RPMI7951 (cell line): ENCODE measurements around the gene ACSS1. TPM values are rescaled to one million over a fixed set of nuclear protein-coding genes. Genes with fewer than 3 reads are reported as not detected.

Source experiments
- DNase-seq: peaks from one replicate; pipeline ENCODE4 v3.0.0-alpha.2; 2012; ENCODE audit warnings: low read depth
- total RNA-seq: library from RNA; depleted of rRNA; stranded (reverse); fragments of >200 nt; shearing (Covaris generic); gene quantifications from 2 replicates; pipeline ENCODE4 v1.2.3, GENCODE V29; 2014

ACSS1 gene
- total RNA-seq, 1 experiment from 2014 or later: 1.6 TPM

GRCh38 chr20:25058847-25059810, 1.2 kb upstream of the ACSS1 start:
- no peak for DNase-seq

DNA sequence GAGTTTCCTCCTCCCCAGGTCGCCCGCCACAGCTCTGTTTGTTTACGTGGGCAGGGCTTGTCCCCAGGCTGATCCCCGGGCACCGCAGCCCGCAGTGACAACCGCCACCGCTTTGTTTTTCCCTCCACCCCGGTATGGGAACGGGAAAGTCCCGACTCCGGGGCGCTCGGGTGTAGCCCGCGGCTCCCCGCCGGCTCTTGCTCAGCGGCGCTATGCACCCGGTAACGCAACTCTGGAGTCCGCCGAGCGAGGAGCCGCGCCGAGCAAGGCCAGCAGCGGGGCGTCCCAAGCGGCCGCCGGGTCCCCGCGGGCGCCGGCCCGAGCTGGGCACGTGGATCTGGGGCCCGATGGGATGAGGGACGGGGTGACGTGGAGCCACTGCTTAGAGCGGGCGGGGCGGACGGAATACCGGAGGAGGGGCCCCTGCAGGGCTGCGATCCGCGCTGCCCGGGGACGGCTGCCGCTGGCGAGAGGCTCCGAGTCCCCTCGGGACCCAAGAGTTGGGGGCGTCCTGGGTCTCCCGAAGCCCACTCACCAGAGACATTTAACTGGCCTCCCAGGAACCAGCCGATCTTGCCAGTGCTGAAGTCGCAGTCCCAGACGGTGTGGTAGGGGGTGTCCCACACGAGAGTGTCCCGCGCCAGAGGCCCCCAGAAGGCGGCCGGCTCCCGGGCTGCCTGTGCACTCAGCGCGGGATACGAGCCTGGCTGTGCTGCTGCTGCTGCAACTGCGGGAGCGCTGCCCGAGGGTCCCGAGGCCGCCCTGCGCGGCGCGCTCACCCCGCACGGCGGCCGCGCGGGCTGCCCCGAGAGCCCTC, 497 bp downstream of the ACSS1 start:
- DNase-seq: peak; percentile 75

GRCh38 chr20:25056690-25057233, 1.2 kb downstream of the ACSS1 start:
- no peak for DNase-seq

DNA sequence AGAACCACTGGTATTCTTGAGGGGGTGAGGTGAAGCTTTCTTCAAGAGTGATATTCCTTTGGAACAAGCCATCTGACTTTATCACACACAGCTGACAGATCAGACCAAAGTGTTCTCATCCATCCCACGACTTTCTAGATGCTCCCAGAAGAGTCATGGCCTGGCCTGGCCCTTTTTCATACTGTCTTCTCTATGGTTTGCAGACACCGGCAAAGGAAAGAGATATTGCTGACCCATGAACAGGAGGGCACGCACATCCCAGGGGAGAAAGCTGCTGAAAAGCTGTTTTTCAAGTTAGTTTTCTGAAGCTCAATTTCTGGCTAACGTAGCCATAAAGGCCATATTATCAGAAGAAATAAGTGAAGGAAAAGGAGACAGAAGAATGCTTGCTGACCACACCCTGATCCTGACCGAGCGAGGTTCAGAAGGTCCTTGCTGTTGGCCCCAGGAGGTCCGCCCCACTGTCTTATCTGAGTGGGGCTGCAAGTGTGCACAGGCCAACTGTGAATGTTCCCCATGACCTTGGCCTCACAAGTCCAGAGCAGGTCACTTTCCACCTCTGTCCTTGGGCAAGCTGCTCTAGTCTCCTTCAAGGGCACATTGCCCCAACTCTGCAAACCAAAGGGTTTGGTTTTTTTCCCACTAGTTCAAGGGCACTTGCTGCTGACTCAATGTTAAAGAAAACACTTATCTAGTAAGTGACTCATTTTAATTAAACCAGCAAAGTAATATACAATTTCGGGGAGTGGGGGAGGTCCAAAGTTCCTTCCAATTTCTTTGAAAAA, 2.0 kb downstream of the ACSS1 start:
- DNase-seq: no peak

DNA sequence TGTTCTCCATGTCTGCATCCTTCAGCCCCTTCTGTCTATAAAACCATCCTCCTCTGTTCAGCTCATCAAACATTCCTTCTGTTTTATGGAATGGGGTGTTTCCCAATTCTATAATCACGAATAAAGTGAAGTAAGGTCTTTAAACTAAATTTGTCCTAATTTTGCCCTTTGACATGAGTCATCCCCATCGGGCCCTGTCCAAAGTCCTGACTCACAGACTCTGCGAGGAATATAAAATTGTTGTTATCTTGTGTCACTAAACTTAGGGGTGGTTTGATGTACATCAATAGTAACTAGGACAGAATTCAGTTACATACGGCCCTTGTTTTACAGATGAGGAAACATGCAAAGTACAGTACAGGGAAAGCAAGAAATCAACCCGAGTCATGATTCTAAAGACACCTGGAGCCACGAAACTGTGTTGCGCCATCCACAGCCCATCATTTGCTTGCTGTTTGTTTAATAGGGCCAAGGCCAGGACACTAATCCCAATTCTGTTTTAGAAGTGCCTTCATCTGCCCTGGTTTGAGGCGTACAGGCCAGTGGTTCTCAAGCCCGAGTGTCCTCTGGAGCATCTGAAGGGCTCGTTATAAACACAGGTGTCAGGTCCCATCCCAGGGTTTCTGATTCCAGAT, 2.8 kb downstream of the ACSS1 start:
- DNase-seq: peak; percentile 42

DNA sequence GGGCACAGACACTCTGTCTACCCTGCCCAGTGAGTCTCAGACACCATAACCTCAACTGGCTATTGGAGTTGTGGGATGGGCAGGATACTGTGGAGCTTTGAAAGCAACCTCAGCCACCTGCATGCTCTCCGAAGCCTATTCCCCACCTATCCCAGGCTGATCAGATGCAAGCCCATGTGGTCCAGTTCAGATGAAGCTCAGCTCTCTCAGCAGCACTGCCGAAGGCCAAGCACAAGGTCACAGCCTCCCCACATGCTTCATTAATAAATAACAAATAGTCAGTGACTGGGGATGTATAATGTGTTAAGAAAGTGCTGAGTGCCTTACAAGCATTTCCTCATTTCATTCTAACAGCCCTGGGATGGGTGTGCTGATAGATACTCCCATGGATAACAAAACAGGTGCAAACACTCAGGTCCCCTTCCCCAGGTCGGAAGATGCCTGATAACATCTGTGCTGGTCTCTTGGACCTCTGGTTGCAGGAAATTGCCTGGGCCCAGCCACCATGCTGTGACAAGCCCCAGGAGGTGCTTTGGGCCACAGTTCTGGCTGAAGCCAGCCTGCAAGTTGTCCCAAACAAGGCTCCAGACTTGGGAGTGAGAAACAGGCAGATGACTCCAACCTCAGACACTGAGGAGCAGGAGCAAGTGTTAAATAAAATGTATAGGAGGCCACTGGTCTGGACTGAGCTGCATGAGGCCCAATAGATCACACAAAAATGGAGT, 3.7 kb downstream of the ACSS1 start:
- no peak for DNase-seq

DNA sequence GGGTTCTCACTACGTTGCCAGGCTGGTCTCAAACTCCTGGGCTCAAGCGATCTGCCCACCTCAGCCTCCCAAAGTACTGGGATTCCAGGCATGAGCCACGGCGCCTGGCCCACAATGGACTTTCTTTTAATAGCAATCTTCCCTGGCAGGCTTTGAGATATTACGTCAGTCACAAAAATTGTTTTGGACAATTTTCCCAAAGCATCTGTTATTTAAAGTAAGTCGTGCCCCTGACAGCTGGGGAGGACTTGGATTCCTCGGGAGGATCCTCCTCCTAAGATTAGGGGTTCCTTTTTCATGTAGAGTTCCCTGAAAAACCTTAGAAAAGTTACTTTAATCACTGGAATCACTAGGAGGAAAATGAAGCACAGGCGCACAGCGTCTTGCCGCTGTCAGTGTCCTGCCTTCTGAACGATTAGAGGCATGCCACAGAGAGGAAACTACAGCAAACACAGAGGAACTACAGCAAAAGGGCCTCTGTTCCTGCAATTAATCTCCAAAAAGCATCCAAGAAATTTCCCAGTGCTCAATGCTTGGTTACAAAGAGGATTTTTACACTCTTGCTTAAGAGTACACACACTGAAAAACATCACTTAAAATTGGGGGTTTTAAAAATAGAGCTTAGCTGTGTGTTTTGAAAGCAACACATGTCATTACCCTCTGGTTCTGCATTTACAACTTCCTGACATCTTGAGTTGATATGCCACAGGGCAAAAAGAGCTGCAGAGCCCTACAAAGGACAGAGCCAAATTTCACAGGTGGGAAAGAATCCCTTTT, 4.5 kb downstream of the ACSS1 start:
- DNase-seq: peak; percentile 35

DNA sequence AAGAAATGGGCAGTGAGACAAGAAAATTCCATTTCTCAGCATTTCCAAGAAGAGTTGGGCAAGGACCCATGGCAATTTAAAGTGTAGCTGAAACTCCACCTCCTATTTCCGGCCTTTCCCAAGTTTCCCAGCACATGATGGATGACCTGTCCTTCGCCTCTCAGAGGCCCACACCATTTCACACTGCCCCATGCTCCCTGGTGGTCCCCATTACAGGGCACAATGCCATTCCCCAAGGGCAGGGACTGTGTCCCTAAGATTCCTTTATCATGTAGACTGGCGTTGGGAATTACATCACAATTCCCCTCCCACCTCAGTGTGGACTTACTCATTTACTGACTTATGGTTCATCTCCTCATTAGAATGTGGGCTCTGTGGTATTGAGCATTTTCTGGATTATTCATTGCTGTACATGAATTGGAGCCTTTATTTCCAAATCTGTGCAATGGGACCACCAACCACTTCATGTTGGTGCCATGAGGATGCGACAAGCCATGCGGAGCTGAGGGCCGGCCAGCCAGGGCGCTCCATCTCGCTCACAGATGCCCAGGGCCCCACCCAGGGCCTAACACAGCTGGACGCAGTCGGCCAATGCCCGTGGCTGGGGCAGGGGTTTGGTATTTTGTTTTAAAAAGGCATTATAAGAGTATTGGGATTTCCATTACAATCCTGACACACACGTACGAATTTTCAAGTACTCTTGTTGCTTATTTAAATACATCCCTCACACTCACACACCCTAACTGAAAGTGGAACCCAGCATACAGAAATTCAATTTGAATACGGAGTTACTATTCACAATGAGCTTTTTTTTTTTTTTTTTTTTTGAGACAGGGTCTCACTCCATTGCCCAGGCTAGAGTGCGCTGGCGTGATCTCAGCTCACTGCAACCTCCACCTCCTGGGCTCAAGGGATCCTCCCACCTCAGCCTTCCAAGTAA, 5.4 kb downstream of the ACSS1 start:
- peak; percentile 74 for DNase-seq

GRCh38 chr20:25051386-25052155, 6.4 kb downstream of the ACSS1 start:
- no peak for DNase-seq

GRCh38 chr20:25050501-25051350, 7.2 kb downstream of the ACSS1 start:
- no peak for DNase-seq

- DNase-seq: no peak
Observed at GRCh38 chr20:25050082-25050481, 7.9 kb downstream of the ACSS1 start.

DNA sequence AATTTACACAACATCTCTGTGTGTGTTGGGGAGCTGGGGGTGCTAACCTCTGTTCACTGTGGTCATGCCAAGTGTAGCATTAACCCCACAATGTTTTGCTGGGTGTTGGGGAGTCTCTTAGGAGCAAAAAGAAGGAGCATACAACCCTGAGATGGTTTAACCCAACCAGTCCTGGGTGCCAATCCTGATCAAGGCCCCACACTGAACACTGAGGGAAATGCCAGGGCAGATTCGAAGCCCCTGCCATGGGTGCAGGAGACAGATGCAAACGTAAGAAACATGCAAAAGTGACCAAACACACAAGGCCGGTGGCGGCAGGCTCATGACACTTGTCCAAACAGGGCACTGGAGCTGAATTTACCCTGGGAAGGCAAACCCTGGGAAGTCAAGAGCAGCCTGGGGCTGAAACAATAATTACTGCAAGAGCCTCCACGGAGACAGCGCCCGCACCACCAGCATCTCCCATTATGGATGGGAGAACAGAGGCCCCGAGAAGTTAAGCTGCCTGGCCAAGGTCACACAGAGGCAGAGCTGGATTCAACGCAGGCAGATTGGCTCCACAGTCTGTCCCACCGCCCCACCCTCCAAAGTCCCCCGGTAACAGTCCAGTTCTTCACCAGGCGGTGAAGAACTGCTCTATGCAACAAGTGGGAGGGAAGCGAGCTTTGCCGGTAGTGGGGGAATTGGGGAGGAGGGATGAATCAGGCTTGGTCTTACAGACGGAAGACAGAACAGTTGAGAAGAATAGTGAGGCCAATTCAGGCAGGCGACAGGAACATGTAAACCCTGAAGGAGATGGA, 8.5 kb downstream of the ACSS1 start:
- DNase-seq: no peak

DNA sequence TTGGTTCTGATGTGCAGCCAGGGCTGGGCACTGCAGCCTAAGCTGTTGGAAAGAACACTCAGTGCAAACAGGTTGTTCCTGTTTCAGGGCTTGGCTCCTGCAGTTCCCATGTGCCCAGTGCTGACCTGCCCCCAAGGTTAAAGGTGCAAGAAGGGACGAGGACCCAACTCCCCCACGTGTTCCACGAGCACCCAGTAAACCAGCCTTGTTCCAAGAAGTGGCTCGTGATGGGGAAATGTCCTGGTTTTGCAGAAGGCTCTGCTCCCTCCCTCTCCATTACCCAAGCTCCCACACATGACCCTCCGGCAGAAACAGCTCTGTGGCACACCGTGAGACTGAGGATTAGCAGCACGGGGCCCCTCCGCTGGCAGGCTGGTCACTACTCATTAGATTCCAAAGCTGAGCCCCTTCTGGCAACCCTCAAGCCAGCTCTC, 9.4 kb downstream of the ACSS1 start:
- no peak for DNase-seq

- DNase-seq: no peak
Observed at GRCh38 chr20:25047766-25048165, 10.2 kb downstream of the ACSS1 start.

DNA sequence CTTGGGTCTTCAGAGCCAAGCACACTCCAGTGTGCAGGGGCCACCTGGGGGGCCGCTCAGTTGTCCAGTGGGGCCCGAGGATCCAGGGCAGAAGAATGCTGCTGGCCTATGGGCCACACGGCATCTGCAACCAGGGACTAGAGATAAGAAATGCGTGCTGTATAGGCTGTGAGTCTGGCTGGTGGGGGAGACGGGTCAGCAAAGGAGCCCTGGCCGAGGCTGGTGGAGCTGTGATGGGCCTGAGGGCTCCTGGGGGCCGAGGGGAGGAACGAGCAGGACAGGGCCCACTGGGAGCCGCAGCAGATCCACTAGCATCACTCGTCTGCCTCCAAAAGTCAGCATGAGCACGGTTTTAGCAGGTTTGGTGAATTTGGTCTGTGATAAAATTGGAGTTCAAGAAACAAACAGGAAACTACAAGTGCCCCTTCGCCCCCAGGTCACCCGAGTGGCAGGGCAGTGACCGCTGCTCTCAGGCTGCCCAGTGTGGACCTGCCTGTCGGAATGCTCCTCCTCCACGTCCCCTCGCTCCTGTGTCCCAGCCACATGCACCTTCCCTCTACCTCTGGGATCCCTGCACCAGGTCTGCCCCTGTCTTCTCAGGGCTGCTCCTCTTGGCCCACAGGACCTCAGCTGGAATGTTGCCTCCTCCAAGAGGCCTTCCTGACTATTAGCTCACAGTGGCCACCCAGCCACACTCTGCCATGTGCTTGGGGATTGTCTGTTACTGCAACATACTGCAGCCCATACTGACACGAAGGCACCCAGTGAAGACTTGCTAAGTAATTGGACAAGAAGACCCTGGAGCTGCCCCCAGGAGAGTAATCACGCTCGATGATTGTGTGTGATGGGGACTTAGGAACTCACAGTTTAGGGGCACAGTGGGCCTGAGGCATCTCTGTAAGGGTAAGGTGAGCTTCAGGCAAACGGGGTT, 10.9 kb downstream of the ACSS1 start:
- DNase-seq: no peak
